HL-60/S4 treated with phorbol 12-myristate 13-acetate at 8.2 ng/mL for 4 days and 3 days (cell line): ENCODE results near the gene ZC2HC1B.

Experiments used
- in situ Hi-C: fragments of 300-500 bp; cut with MboI; formaldehyde crosslinking; loops from 2 replicates; pipeline ENCODE4 v1.15.0; 2022; ENCODE audit warnings: low sequenced_read_pairs

ZC2HC1B gene

GRCh38 chr6:143959927-143960326 is 95.7 kb downstream of the ZC2HC1B start:
- in situ Hi-C loops, result no loop called here

GRCh38 chr6:143961066-143961465 is 96.8 kb downstream of the ZC2HC1B start:
- in situ Hi-C loops, result no loop called here

DNA sequence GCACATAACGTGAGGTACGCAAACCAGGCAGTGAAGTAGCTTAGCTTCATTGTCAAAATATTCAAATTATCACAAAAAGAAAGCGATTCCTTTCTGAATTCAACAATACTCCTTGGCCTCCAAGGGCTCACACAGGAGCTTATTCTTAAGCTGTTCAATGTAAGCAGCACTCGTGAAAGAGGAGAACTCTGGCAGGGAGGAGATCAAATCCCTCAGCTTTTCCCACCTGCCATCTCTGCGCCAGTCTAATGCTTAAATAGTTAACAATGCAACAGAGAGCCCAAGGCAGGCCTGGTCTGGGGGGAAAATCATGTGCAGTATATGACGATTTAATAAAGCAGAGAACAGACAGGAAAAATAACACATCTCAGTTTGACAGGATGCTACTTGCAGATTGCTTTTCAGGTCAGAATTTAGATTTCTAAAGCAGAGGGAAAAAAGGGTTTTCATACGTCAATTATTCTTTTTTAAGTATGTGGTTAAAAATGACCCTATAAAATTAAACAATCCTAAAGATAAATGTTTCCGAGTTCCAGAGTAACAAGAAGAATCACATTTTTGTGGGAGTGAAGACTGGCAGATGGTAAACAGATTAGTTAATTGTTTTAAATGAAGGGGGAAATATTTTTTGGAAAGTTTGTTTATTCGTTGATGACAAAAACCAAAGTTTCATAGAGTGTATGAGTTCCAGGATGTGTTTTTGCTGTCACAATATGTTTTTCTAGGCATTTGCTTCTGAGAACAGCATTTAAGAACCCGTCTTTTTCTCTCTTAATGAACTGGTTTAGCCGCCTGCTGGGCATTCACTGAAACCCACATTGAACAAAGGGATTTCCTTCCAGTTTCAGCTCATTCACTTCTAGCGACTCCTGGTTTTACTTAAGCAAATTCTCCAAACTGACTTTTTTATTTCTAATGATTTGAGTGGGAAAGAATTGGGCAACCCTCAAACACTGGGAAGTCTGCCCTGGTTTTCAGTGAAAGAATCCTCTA is 97.9 kb downstream of the ZC2HC1B start:
- in situ Hi-C loops, result no loop called here

- in situ Hi-C loops, result no loop called here
Measured at GRCh38 chr6:143963158-143963919, 99.1 kb downstream of the ZC2HC1B start.

DNA sequence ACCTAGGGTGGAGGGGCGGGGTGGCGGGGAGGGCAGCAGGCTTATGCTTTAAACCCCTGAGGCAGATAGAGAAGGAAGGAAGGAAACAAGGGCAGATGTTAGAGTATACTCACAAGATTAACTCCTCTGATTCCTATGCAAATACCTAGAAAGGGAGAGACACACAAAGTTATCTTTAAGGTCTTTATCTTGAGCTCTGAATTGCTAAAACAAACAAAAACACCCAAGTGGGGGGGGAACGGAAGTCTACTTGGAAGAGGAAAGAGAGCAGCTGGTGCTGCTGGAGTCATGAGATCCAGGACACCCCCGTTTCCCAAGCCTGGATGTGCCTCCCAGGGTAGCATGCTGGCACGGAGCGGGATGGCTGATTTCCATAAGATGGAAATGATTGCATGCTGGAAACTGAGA is 100.4 kb downstream of the ZC2HC1B start:
- in situ Hi-C loops, result no loop called here

- in situ Hi-C loops, result no loop called here
Measured at GRCh38 chr6:143965503-143966171, 101.4 kb downstream of the ZC2HC1B start.

DNA sequence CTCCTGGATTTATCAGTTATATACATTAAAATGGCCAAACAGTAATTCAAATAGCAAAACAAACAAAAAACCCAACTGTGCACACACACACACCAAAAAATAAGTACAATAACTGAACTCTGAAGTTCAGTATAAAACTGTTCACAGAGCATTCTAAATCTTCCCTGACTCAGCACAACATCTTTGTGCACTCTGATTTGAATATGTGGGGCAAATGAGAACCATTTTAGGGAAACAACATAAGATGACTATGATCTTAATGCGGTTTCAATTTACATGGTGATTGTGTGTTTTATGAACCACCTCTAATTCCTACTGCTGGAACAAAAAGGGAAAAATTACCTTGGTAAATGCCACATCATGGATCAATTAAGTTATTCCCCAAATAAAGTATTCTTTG is 102.0 kb downstream of the ZC2HC1B start:
- in situ Hi-C loops, result no loop called here

DNA sequence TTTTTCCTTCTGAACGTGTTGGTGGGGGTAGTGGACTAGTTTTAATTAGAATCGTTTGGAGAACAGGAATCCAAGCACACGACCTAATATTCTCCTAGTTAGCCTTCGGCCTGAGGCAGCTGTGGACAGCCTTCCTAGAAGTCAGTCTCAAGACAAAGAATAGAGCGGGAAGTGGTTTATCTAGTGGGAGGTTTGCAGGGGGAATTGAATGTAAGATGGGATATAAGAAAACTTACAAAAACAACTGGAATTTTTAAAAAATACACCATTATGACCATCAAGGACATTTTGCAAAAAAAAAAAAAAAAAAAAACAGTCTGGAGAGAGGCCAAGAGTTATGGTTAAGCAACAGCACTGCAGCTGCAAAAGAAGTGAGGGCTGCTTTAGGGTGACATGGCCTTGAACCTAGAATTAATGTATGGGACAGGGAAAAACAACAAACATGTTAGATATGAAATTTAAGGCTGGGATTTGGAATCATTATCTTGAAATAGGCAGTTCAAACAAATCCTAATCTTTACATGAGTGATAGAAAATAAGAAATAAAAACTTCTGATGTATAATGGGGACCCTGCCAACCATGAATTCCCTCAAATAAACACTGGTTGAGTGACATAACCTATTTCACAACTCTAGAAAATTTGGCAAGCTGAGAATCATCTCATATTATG is 103.6 kb downstream of the ZC2HC1B start:
- in situ Hi-C loops, result no loop called here

GRCh38 chr6:143969077-143969476 is 104.8 kb downstream of the ZC2HC1B start:
- in situ Hi-C loops, result no loop called here

DNA sequence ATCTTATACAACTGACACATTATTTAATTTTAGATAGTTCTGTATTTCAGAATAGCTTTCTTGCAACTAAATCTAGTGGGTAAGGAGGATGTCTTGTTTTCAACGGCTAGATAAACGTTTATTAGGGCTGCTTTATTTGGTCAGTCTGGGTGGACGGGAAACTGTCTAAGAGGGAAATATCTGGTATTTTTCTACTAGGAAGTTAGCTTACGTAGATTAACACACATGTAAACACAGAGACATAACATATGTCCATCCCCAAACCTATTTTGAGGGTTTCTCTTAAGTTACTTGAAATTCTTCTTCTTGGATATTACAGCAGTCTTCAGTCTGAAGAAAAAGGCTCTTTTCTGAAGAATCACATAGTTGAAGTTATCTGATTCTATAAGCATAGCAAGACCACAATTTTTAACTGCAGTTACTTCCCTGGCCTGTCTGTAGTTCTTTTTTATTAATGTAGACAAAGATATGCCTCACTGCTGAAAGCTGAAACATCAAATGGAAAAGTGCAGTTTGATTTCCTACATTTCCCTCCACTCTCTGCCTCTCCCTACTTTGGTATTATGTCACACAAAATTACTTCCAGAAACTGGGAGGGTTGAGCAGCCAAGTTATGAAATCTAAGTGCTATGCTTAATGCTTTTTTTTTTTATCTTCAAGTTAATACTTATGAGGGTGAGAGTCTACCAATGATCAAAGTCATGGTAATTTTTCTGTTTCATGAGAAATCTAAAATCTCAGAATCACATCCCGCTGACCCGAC is 106.4 kb downstream of the ZC2HC1B start:
- in situ Hi-C loops, result no loop called here

GRCh38 chr6:143971482-143972205 is 107.4 kb downstream of the ZC2HC1B start:
- in situ Hi-C loops, result no loop called here

DNA sequence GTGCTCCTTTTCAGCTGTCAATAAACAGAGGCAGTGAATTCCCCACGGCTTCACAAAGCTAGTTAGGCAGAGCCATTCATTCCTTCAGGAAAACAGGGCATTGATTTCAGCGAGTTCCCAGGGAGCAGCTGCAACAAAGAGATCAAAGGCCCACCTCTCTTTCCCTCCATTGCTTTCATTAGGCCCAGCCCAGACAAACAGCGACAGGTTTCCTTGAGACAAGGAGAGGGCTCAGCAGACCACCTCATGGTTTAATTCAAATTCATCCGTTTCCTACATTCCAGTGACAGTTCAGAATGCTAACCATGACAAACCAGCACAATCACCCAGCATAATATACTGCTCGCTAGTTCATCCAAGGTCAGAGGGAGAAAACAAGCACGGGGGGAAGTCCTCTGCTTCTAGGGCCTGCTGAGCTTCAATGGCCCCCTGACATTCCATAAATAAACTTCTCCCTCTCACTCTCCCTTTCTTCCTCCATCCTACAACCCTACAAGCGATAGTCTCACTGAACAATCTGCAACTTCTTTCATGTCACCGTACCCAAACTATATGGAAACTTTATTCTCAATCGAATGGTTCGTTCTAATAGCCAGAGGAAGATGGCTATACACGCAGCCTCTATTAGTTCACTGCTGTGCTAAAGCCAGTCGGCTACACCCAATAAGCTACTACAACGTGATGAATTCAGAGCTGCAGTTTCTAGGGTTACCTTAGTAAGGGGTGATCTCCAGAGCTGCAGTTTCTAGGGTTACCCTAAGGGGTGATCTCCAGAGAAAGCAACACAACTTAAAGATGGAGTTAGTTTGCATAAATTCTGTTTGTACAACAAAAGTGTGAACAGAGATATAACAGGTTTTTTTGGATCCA is 109.1 kb downstream of the ZC2HC1B start:
- in situ Hi-C loops, result no loop called here

GRCh38 chr6:143974089-143974488 is 109.8 kb downstream of the ZC2HC1B start:
- in situ Hi-C loops, result no loop called here

DNA sequence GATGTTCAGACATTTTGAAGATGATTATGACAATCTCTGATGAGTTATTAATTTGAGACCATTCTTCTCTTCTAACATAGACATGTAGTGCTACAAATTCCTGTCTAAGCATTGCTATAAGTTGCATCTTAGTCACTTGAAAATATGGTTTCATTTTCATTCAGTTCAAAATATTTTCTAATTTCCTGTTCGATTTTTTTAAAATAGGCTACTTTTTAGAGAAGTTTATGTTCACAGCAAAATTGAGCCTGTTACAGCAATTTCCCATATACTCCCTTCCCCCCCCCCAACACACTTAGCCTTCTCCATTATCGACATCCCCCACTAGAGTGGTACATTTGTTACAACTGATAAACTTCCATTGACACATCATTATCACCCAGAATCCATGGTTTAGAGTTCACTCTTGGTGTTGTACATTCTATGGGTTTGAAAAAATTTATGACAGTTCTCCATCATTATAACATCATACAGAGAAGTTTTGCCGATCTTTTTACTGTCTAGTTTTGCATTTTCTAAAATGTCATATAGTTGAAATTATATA is 112.6 kb downstream of the ZC2HC1B start:
- in situ Hi-C loops, result no loop called here

- in situ Hi-C loops, result no loop called here
Measured at GRCh38 chr6:143980921-143981320, 116.6 kb downstream of the ZC2HC1B start.

GRCh38 chr6:143982968-143983367 is 118.7 kb downstream of the ZC2HC1B start:
- in situ Hi-C loops, result no loop called here

- in situ Hi-C loops, result no loop called here
Measured at GRCh38 chr6:143984666-143985065, 120.4 kb downstream of the ZC2HC1B start.

DNA sequence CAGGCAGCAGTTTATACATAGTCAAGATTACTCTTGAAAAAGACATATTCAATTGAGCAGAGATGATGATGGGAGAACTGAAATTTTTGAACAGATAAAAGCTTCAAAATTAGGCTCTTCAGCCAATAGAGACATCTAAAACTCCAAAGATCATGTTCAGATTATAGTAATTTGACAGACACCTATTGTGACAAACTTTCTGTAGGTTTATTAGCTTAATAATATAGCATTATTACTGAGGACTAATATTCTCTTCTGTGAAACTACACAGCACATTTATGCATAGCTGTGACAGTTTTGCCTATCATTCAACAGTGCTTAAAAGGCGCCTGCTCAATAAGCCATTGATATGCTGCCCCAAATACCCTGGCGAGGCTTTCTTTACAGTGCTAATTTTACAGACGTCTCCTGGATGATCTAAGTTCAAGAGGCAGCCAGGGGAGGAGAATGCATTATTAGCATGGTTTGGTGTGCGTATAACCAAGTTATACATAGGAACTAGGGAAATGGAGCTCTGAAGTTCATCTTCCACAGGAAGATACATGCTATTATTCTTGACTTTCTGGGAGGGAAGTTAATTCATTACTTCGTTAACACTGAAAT is 122.3 kb downstream of the ZC2HC1B start:
- in situ Hi-C loops, result no loop called here
